ENCODE measurements around the gene RAB9A. TPM values are rescaled to one million over a fixed set of nuclear protein-coding genes. Genes with fewer than 3 reads are reported as not detected.

Gene RAB9A
- total RNA-seq, 2 experiments from 2014 or later: 11.7 to 14.1 TPM

DNA sequence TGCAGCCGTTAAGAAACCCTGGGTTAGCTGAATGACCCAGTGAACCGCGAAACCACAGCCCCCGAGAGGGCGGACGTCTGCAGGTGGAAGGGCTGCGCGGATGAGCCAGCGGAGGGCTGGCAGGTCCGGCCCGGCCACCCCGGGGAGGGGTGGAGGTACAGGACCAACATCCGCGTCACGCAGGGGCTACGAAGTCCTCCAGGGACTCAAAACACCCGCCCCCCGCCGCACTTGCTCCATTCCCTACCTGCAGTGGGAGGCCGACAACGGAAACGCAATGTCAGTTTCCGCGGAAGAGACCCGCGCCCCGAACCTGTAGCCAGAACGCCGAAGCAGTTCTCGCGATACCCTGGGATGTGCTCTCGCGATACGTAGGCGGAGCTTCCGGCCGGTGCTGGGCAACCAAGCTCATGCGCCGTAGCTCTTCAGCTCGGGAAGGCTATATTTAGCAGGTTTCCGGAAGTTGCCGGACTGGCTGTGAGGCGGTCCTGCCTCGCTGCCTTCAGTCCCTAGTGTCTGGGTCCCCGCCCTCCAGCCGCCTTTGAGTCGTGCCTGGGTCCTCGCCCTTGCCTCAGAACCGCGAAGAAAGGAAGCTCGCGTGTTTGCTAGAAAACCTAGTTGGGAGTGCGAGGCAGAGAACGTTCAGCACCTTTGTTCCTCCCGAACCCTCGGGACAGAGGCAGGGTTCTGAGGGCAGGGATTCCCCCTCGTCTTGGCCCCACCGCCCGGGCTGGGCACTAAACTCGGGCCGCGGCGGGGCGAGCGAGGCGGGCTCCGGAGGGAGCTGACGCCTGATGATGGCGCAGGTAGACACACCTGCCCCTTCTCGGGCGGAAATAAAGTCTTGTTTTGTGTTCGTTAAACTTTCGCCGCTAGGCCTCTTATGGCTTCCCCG, 45.6 kb downstream of the RAB9A start, which contains the start of the genes OFD1 and TRAPPC2:
Gene OFD1, plus strand, starts transcription at position 471 of the 895 bp plus-strand sequence. Its CDS starts 324 bp downstream, at position 795.
Gene TRAPPC2, minus strand, starts transcription at position 343 of the 895 bp plus-strand sequence. CDS start 14,657 bp downstream, outside the sequence.
- Histone ChIP-seq H3K4me2 (ENCODE audit: low read length) (peak within 1 kb of the TSS; percentile 86), H3K79me2 (ENCODE audit: insufficient read depth, low read depth, low read length) (peaks cover 88% of the 10 kb centered on the region), H4K20me1 (ENCODE audit: insufficient read depth, low read length) (no peaks in the 10 kb centered on the region), H3K9me3 (ENCODE audit: low read length) (no peaks in the 10 kb centered on the region), H2AFZ (ENCODE audit: low read length) (no peak within 1 kb of the TSS), H3K9me2 (ENCODE audit: insufficient read depth, low read length) (no peaks in the 10 kb centered on the region), H3K4me1 (ENCODE audit: insufficient read depth, low read length, poor library complexity, severe bottlenecking) (peaks cover 36% of the 10 kb centered on the region), H3K27ac (ENCODE audit: low read depth, low read length, poor library complexity, severe bottlenecking) (peak within 1 kb of the TSS; percentile 99), H3K36me3 (ENCODE audit: insufficient read depth, low read length) (peaks cover 48% of the 10 kb centered on the region), H3K4me3 (ENCODE audit: low read depth, low read length, poor library complexity, severe bottlenecking) (peak within 1 kb of the TSS; percentile 85)
- ChIA-PET CTCF (ENCODE audit: unreplicated experiment) (interaction anchor here (0.9 to 1.4 kb wide), 3 partner anchors 9 to 35 kb away, joined by 3 to 4 read pairs (median 3); no protein-coding TSS in a partner anchor), POLR2A (interaction anchor here (0.5 to 5.6 kb wide), 16 partner anchors 9 to 949 kb away, joined by 3 to 52 read pairs (median 6); partner anchors contain the start of genes GEMIN8 and RAB9A)
- intact Hi-C loops (cut with micrococcal nuclease; ENCODE audit: unreplicated experiment): loop anchor here (2.0 to 10.0 kb wide), 7 partner anchors 24 to 777 kb away; partner anchors contain the start of genes GEMIN8 and TCEANC
- BruUV-seq (replicated peaks): no TSS peak
- no peak for TF ChIP-seq EZH2phosphoT487 (IDR thresholded peaks at IDR 0.05; ENCODE audit: borderline replicate concordance, low read depth, low read length)
- TF ChIP-seq, protein P1, sequence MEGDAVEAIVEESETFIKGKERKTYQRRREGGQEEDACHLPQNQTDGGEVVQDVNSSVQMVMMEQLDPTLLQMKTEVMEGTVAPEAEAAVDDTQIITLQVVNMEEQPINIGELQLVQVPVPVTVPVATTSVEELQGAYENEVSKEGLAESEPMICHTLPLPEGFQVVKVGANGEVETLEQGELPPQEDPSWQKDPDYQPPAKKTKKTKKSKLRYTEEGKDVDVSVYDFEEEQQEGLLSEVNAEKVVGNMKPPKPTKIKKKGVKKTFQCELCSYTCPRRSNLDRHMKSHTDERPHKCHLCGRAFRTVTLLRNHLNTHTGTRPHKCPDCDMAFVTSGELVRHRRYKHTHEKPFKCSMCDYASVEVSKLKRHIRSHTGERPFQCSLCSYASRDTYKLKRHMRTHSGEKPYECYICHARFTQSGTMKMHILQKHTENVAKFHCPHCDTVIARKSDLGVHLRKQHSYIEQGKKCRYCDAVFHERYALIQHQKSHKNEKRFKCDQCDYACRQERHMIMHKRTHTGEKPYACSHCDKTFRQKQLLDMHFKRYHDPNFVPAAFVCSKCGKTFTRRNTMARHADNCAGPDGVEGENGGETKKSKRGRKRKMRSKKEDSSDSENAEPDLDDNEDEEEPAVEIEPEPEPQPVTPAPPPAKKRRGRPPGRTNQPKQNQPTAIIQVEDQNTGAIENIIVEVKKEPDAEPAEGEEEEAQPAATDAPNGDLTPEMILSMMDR (conservative IDR thresholded peaks at IDR 0.05; ENCODE audit: low read length): no peak; the same call in 1 of the 2 replicates
- DNase-seq (ENCODE audit: low spot score): peak; percentile 97

DNA sequence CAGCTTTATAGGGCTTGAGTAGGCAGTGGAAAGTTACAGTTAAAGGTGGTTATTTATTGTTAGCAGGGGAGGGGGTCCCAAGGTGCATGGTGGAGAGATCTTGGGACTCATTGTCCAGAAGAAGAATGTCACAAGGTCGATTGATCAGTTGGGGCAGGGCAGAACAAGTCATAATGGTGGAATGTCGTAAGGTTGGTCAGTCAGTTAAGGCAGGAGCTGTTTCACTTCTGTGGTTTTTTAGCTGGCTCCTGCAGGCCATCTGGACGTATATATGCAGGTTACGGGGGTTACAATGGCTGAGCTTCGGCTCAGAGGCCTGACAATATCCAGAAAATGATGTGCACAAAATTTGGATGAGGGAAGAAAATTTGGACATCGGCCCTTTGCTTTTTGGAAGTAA, 52.8 kb downstream of the RAB9A start:
- H3K4me1 ChIP-seq (ENCODE audit: insufficient read depth, low read length, poor library complexity, severe bottlenecking): peaks cover 56% of the 10 kb centered on the region
- BruUV-seq (replicated peaks): no TSS peak
- H3K4me2 ChIP-seq (ENCODE audit: low read length): peak overlapping the region; percentile 66
- ChIA-PET POLR2A (interaction anchor here (1.0 to 2.7 kb wide), 4 partner anchors 10 to 53 kb away, joined by 3 to 15 read pairs (median 6); no protein-coding TSS in a partner anchor), CTCF (ENCODE audit: unreplicated experiment) (no interaction called here)
- H3K79me2 ChIP-seq (ENCODE audit: insufficient read depth, low read depth, low read length): peaks cover 57% of the 10 kb centered on the region
- intact Hi-C loops (cut with micrococcal nuclease; ENCODE audit: unreplicated experiment): no loop called here
- H2AFZ ChIP-seq (ENCODE audit: low read length): no peak overlapping the region
- H3K36me3 ChIP-seq (ENCODE audit: insufficient read depth, low read length): peaks cover 85% of the 10 kb centered on the region
- peak overlapping the region; percentile 78 for H3K27ac ChIP-seq (ENCODE audit: low read depth, low read length, poor library complexity, severe bottlenecking)
- H3K4me3 ChIP-seq (ENCODE audit: low read depth, low read length, poor library complexity, severe bottlenecking): peak overlapping the region; percentile 53
- no peak for DNase-seq (ENCODE audit: low spot score)
- TF ChIP-seq, protein P1 (conservative IDR thresholded peaks at IDR 0.05; ENCODE audit: low read length): no peak
- no peak for TF ChIP-seq EZH2phosphoT487 (IDR thresholded peaks at IDR 0.05; ENCODE audit: borderline replicate concordance, low read depth, low read length)
- H3K9me2 ChIP-seq (ENCODE audit: insufficient read depth, low read length): no peaks in the 10 kb centered on the region
- no peaks in the 10 kb centered on the region for H3K9me3 ChIP-seq (ENCODE audit: low read length)
- no peaks in the 10 kb centered on the region for H4K20me1 ChIP-seq (ENCODE audit: insufficient read depth, low read length)

Measured in OCI-LY7 (cell line).